HCT116 (cell line): ENCODE measurements around the gene AGPAT3. TPM values are rescaled to one million over a fixed set of nuclear protein-coding genes. Genes with fewer than 3 reads are reported as not detected.

Source experiments
- ATAC-seq: fragments of 200-7000 bp; cut with Tn5 transposase; 2 replicates; pipeline ENCODE4 v1.9.1; 2020; ENCODE audit warnings: mild to moderate bottlenecking, moderate library complexity
- BruUV-seq: library from RNA; stranded (reverse); fragments of 400-500 nt; replicated peaks from 2 replicates; lab custom pipeline; 2021; lab: Mats Ljungman, UMichigan
- CTCF ChIA-PET: fragments of 300-600 bp; sonication (Branson Sonifier 250); formaldehyde crosslinking; loops from one replicate; lab custom pipeline; 2021; ENCODE audit warnings: antibody characterized with exemption; lab: Charles Lee
- POLR2A ChIA-PET: fragments of 300-600, 350-600 bp; sonication (Branson Sonifier 250); formaldehyde crosslinking; loops from one replicate; lab custom pipeline; 2021; ENCODE audit warnings: antibody characterized with exemption; lab: Charles Lee
- RAD21 ChIA-PET, 2 experiments: fragments of 300-600 bp; sonication (Branson Sonifier 250); formaldehyde crosslinking; loops; one replicate each; lab custom pipeline; 2023; ENCODE audit warnings: low total read pairs in 2 of 2; ENCODE audit not compliant: uncharacterized antibody in 2 of 2, unreplicated experiment in 2 of 2, low non-redundant PET in 1 of 2; lab: Charles Lee
- DNase-seq: peaks from one replicate; pipeline ENCODE4 v3.0.0-alpha.2; 2010; ENCODE audit warnings: low read depth, low spot score
- H2AFZ ChIP-seq: fragments of 200-600 bp; shearing (Covaris generic), sonication (generic); 2 replicates; pipeline ENCODE4 v1.6.1; 2017; ENCODE audit warnings: low read depth, mixed run types, mixed read lengths, antibody characterized with exemption, low read length; ENCODE audit not compliant: poor library complexity, severe bottlenecking
- H3K27ac ChIP-seq: 2 replicates; pipeline ENCODE4 v1.5.1; 2012; ENCODE audit warnings: low read depth, low read length
- H3K27me3 ChIP-seq: fragments of 200-600 bp; sonication (generic); 2 replicates; pipeline ENCODE4 v1.6.1; 2016; ENCODE audit warnings: mixed run types, low read length, mixed read lengths; ENCODE audit not compliant: insufficient read depth
- H3K36me3 ChIP-seq, 2 experiments: fragments of 200-500 bp in 1 of 2; fragments of 200-600 bp in 1 of 2; sonication (Bioruptor generic) in 1 of 2; sonication (generic) in 1 of 2; 2 replicates each; pipeline versions ENCODE4 v1.5.1 to v1.6.1; 2014 to 2016; ENCODE audit warnings: low read length in 2 of 2, inconsistent platforms in 1 of 2, mixed read lengths in 1 of 2, mixed run types in 1 of 2; ENCODE audit not compliant: insufficient read depth in 2 of 2, control insufficient read depth in 1 of 2
- H3K4me1 ChIP-seq, 2 experiments: fragments of 200-600 bp in 1 of 2; sonication (generic) in 1 of 2; 2 replicates each; pipeline versions ENCODE4 v1.5.1 to v1.6.1; 2012 to 2017; ENCODE audit warnings: low read length in 2 of 2, inconsistent platforms in 1 of 2, mild to moderate bottlenecking in 1 of 2, mixed read lengths in 1 of 2, mixed run types in 1 of 2, moderate library complexity in 1 of 2; ENCODE audit not compliant: insufficient read depth in 2 of 2, control insufficient read depth in 1 of 2
- H3K4me2 ChIP-seq: fragments of 200-600 bp; sonication (generic); 2 replicates; pipeline ENCODE4 v1.6.1; 2017; ENCODE audit warnings: mixed run types, low read length, mixed read lengths
- H3K4me3 ChIP-seq, 2 experiments: fragments of 200-600 bp in 1 of 2; sonication (generic) in 1 of 2; replicated peaks in 1 of 2; 2 replicates each; pipeline ENCODE4 v1.5.1; 2011 to 2016; ENCODE audit warnings: low read length in 2 of 2, control low read depth in 1 of 2, low read depth in 1 of 2, mild to moderate bottlenecking in 1 of 2, mixed read lengths in 1 of 2, mixed run types in 1 of 2
- H3K79me2 ChIP-seq: fragments of 200-600 bp; sonication (generic); 2 replicates; pipeline ENCODE4 v1.6.1; 2017; ENCODE audit warnings: mild to moderate bottlenecking, mixed run types, low read length, moderate library complexity, mixed read lengths; ENCODE audit not compliant: insufficient read depth
- H3K9ac ChIP-seq: fragments of 200-600 bp; sonication (generic); 2 replicates; pipeline ENCODE4 v1.6.1; 2016; ENCODE audit warnings: low read length, mixed read lengths
- H3K9me2 ChIP-seq: fragments of 200-600 bp; sonication (generic), shearing (Covaris generic); 2 replicates; pipeline ENCODE4 v1.6.1; 2017; ENCODE audit warnings: mixed run types, mild to moderate bottlenecking, moderate library complexity; ENCODE audit not compliant: insufficient read depth
- H3K9me3 ChIP-seq, 2 experiments: fragments of 200-500 bp in 1 of 2; fragments of 200-600 bp in 1 of 2; sonication (Bioruptor generic) in 1 of 2; sonication (generic) in 1 of 2; 2 replicates each; pipeline ENCODE4 v1.6.1; 2014 to 2017; ENCODE audit warnings: low read length in 2 of 2, mixed read lengths in 2 of 2, inconsistent platforms in 1 of 2, low read depth in 1 of 2, mild to moderate bottlenecking in 1 of 2, mixed run types in 1 of 2, moderate library complexity in 1 of 2; ENCODE audit not compliant: control insufficient read depth in 1 of 2, insufficient read depth in 1 of 2
- H4K20me1 ChIP-seq: fragments of 200-600 bp; sonication (generic), shearing (Covaris generic); 2 replicates; pipeline ENCODE4 v1.6.1; 2017; ENCODE audit warnings: mixed run types, mild to moderate bottlenecking, moderate library complexity; ENCODE audit not compliant: insufficient read depth
- FOSL1 ChIP-seq: IDR thresholded peaks from 2 replicates; pipeline ENCODE4 v1.6.1; 2012; ENCODE audit warnings: low read depth
- MAX ChIP-seq: IDR thresholded peaks from 2 replicates; pipeline ENCODE4 v1.6.1; 2012
- SRF ChIP-seq: IDR thresholded peaks from 2 replicates; pipeline ENCODE4 v1.6.1; 2012; ENCODE audit warnings: low read depth
- ZBTB33 ChIP-seq: IDR thresholded peaks from 2 replicates; pipeline ENCODE4 v1.6.1; 2011; ENCODE audit warnings: mild to moderate bottlenecking, low read length, moderate library complexity; ENCODE audit not compliant: insufficient replicate concordance; ENCODE audit errors: extremely low read depth
- ZFX ChIP-seq: fragments of 450-650 bp; IDR thresholded peaks from 2 replicates; pipeline ENCODE4 v1.6.1; 2017
- ZNF274 ChIP-seq: fragments of 200-500 bp; sonication (Bioruptor generic); IDR thresholded peaks from 2 replicates; pipeline ENCODE4 v1.6.1; 2014; ENCODE audit warnings: mild to moderate bottlenecking, low read depth, low read length, inconsistent platforms
- intact Hi-C: fragments of 100-400 bp; cut with micrococcal nuclease; formaldehyde crosslinking; loops from 2 replicates; pipeline ENCODE4 v1.10.0; 2022
- total RNA-seq: library from RNA; stranded (reverse); gene quantifications from one replicate; pipeline ENCODE4 v1.2.1, GENCODE V29; 2021; ENCODE audit not compliant: unreplicated experiment

AGPAT3 gene
- total RNA-seq, 1 experiment from 2014 or later: 54.1 TPM

- no peak for TF ChIP-seq ZBTB33
Observed at GRCh38 chr21:43966946-43967512, 102.0 kb downstream of the AGPAT3 start (continued).

- RAD21 ChIA-PET: no interaction called here
- CTCF ChIA-PET: no interaction called here
- no peaks in the 10 kb centered on the region for H3K27me3 ChIP-seq
- no peak overlapping the region for H3K4me3 ChIP-seq
- no peak overlapping the region for H2AFZ ChIP-seq
- TF ChIP-seq SRF (no peak), ZNF274 (no peak), MAX (no peak), ZFX (no peak), FOSL1 (no peak)
- no peak overlapping the region for H3K27ac ChIP-seq
- DNase-seq (no peak), ATAC-seq (no peak)
- BruUV-seq: no TSS peak
- no peaks in the 10 kb centered on the region for H4K20me1 ChIP-seq
- H3K36me3 ChIP-seq: no peaks in the 10 kb centered on the region
- no peak overlapping the region for H3K4me2 ChIP-seq
- H3K9me3 ChIP-seq: peaks cover 0 to 3% of the 10 kb centered on the region in 2 experiments; a peak in 1 of 4 replicates
- intact Hi-C loops: no loop called here
- no peak overlapping the region for H3K9ac ChIP-seq
- H3K9me2 ChIP-seq: no peaks in the 10 kb centered on the region
- H3K4me1 ChIP-seq: no peaks in the 10 kb centered on the region
- POLR2A ChIA-PET: no interaction called here
- no peaks in the 10 kb centered on the region for H3K79me2 ChIP-seq
Observed at GRCh38 chr21:43967981-43968380, 103.0 kb downstream of the AGPAT3 start.
